Activated CD4-positive, alpha-beta T cell treated with anti-CD3 and anti-CD28 coated beads, Interleukin-2, amount 10 ng/mL, durations not matched to agents 7 days and 5 days (primary cell): Measurements from ENCODE around the gene RDH8. TPM values are rescaled to one million over a fixed set of nuclear protein-coding genes. Genes with fewer than 3 reads are reported as not detected.

Source experiments
- CTCF ChIA-PET: fragments of 350-600 bp; sonication (Branson Sonifier 250); formaldehyde crosslinking; loops from one replicate; lab custom pipeline; 2021; ENCODE audit warnings: antibody characterized with exemption; lab: Charles Lee
- POLR2A ChIA-PET: fragments of 350-600 bp; sonication (Branson Sonifier 250); formaldehyde crosslinking; loops from one replicate; lab custom pipeline; 2021; ENCODE audit warnings: antibody characterized with exemption; lab: Charles Lee
- DNase-seq: peaks from one replicate; pipeline ENCODE4 v3.0.0-alpha.2; 2020
- H3K27ac Mint-ChIP-seq: one replicate; pipeline ENCODE4 v1.8.0; 2021; ENCODE audit warnings: mild to moderate bottlenecking, moderate library complexity, mixed read lengths
- H3K27me3 Mint-ChIP-seq: one replicate; pipeline ENCODE4 v1.8.0; 2021; ENCODE audit warnings: mixed read lengths
- H3K36me3 Mint-ChIP-seq: one replicate; pipeline ENCODE4 v1.8.0; 2021; ENCODE audit warnings: low read depth, mixed read lengths
- H3K4me1 Mint-ChIP-seq: one replicate; pipeline ENCODE4 v1.8.0; 2021; ENCODE audit warnings: mixed read lengths
- H3K4me3 Mint-ChIP-seq: one replicate; pipeline ENCODE4 v1.8.0; 2021; ENCODE audit warnings: mild to moderate bottlenecking, moderate library complexity, mixed read lengths
- H3K9me3 Mint-ChIP-seq: one replicate; pipeline ENCODE4 v1.8.0; 2021; ENCODE audit warnings: mixed read lengths
- microRNA-seq: library from miRNA; unstranded; fragments of <30 nt; microRNA quantifications from one replicate; pipeline ENCODE4 v1.2.0, GENCODE V29; 2021; ENCODE audit warnings: borderline microRNAs expressed, borderline replicate concordance
- total RNA-seq, 2 experiments: library from RNA; stranded (reverse); gene quantifications; one replicate each; pipeline ENCODE4 v1.2.3, GENCODE V29; 2021

Gene RDH8
- total RNA-seq, 2 experiments from 2014 or later, result not detected

GRCh38 chr19:10068205-10068604 is 54.9 kb downstream of the RDH8 start:
- ChIA-PET CTCF (interaction anchor here (2.5 kb wide), 1 partner anchor 182 kb away, joined by 7 read pairs; no protein-coding TSS in a partner anchor), POLR2A (no interaction called here)
- Mint-ChIP-seq H3K4me3 (no peak overlapping the region), H3K9me3 (no peaks in the 10 kb centered on the region), H3K4me1 (peaks cover 6% of the 10 kb centered on the region), H3K27me3 (no peaks in the 10 kb centered on the region), H3K36me3 (no peaks in the 10 kb centered on the region), H3K27ac (no peak overlapping the region)
- DNase-seq, result no peak

- Mint-ChIP-seq H3K4me1 (peaks cover 6% of the 10 kb centered on the region), H3K36me3 (no peaks in the 10 kb centered on the region), H3K27ac (no peak overlapping the region), H3K9me3 (peaks cover under 1% of the 10 kb centered on the region), H3K4me3 (no peak overlapping the region), H3K27me3 (no peaks in the 10 kb centered on the region)
- ChIA-PET CTCF (interaction anchor here (2.5 kb wide), 1 partner anchor 181 kb away, joined by 7 read pairs; no protein-coding TSS in a partner anchor), POLR2A (no interaction called here)
- DNase-seq, result no peak
Measured at GRCh38 chr19:10069046-10069445, 55.8 kb downstream of the RDH8 start.

GRCh38 chr19:10070730-10071446 is 57.6 kb downstream of the RDH8 start:
- H3K27ac Mint-ChIP-seq, result no peak overlapping the region
- peaks cover 5% of the 10 kb centered on the region for H3K9me3 Mint-ChIP-seq
- peaks cover 6% of the 10 kb centered on the region for H3K4me1 Mint-ChIP-seq
- H3K4me3 Mint-ChIP-seq, result no peak overlapping the region
- POLR2A ChIA-PET, result no interaction called here
- H3K27me3 Mint-ChIP-seq, result no peaks in the 10 kb centered on the region
- H3K36me3 Mint-ChIP-seq, result no peaks in the 10 kb centered on the region
- DNase-seq, result no peak
- CTCF ChIA-PET, result no interaction called here

Small RNA genes within 50 kb of the gene (microRNA-seq; reads per million reads assigned to microRNA genes)
- not detected for gene MIR5589

Other genes with a start within 250 kb of the RDH8 start
- 1 to 10 TPM; 6.9 to 8.2 TPM for gene ZNF846, start 244.7 kb upstream of the RDH8 start, total RNA-seq
- 10 to 100 TPM; 20.9 to 25.6 TPM for gene FBXL12, start 194.4 kb upstream of the RDH8 start, total RNA-seq
- 100 to 1,000 TPM; 313 to 349 TPM for gene UBL5, start 185.6 kb upstream of the RDH8 start, total RNA-seq
- gene PIN1, start 178.2 kb upstream of the RDH8 start, total RNA-seq, result 10 to 100 TPM; 87.1 to 92.5 TPM
- gene OLFM2, start 77.0 kb upstream of the RDH8 start, total RNA-seq, result 10 to 100 TPM; 11.3 to 12.5 TPM
- under 1 TPM; 0.40 to 0.57 TPM for gene COL5A3, start 3.0 kb upstream of the RDH8 start, total RNA-seq
- gene SHFL, start 72.8 kb downstream of the RDH8 start, total RNA-seq, result 100 to 1,000 TPM; 100 to 108 TPM
- gene ANGPTL6, start 89.2 kb downstream of the RDH8 start, total RNA-seq, result 1 to 10 TPM in 1 of 2 experiments, under 1 TPM in 1; 0.99 to 1.3 TPM
- gene PPAN, start 92.9 kb downstream of the RDH8 start, total RNA-seq, result 10 to 100 TPM; 77.8 to 77.9 TPM
- gene P2RY11, start 98.2 kb downstream of the RDH8 start, total RNA-seq, result 10 to 100 TPM; 39.1 to 43.1 TPM
- 100 to 1,000 TPM; 228 to 230 TPM for gene EIF3G, start 106.4 kb downstream of the RDH8 start, total RNA-seq
- 100 to 1,000 TPM; 375 to 404 TPM for gene DNMT1, start 181.5 kb downstream of the RDH8 start, total RNA-seq
- gene S1PR2, start 217.8 kb downstream of the RDH8 start, total RNA-seq, result 1 to 10 TPM; 6.1 to 6.5 TPM
- gene MRPL4, start 238.7 kb downstream of the RDH8 start, total RNA-seq, result 10 to 100 TPM; 58.7 to 67.9 TPM